Astrocyte of the cerebellum (primary cell): ENCODE measurements around the gene DKC1.

Source experiments
- DNase-seq: peaks from one replicate; pipeline ENCODE4 v3.0.0-alpha.2; 2011; ENCODE audit warnings: low read depth
- H3K4me3 ChIP-seq: 2 replicates; pipeline ENCODE4 v1.5.1; 2011; ENCODE audit warnings: mild to moderate bottlenecking, low read depth, low read length, moderate library complexity
- in situ Hi-C: cut with HindIII; loops from 2 replicates; pipeline ENCODE4 v1.10.0; 2017; ENCODE audit warnings: low sequenced_read_pairs
- TF ChIP-seq, protein P1 (sequence below): IDR thresholded peaks from 2 replicates; pipeline ENCODE4 v1.5.1; 2012; ENCODE audit warnings: low read length, low read depth, moderate library complexity, mild to moderate bottlenecking; ENCODE audit errors: missing control alignments

DKC1 gene

DNA sequence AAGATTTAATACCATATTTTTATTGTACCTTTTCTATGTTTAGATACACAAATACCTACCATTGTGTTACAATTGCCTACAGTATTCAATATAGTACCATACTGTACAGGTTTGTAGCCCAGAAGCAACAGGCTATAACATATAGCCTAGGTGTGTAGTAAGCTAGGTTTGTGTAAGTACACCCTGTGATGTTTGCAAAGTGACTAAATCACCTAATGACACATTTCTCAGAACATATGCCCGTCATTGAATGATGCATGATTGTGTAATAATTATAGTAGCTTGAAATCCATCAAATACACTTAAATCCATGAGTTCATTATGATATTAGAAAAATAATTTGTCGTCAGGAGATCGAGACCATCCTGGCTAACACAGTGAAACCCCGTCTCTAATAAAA, 42.6 kb upstream of the DKC1 start:
- TF ChIP-seq, protein P1, sequence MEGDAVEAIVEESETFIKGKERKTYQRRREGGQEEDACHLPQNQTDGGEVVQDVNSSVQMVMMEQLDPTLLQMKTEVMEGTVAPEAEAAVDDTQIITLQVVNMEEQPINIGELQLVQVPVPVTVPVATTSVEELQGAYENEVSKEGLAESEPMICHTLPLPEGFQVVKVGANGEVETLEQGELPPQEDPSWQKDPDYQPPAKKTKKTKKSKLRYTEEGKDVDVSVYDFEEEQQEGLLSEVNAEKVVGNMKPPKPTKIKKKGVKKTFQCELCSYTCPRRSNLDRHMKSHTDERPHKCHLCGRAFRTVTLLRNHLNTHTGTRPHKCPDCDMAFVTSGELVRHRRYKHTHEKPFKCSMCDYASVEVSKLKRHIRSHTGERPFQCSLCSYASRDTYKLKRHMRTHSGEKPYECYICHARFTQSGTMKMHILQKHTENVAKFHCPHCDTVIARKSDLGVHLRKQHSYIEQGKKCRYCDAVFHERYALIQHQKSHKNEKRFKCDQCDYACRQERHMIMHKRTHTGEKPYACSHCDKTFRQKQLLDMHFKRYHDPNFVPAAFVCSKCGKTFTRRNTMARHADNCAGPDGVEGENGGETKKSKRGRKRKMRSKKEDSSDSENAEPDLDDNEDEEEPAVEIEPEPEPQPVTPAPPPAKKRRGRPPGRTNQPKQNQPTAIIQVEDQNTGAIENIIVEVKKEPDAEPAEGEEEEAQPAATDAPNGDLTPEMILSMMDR: no peak
- no peak for DNase-seq
- H3K4me3 ChIP-seq: no peak overlapping the region
- in situ Hi-C loops: no loop called here

DNA sequence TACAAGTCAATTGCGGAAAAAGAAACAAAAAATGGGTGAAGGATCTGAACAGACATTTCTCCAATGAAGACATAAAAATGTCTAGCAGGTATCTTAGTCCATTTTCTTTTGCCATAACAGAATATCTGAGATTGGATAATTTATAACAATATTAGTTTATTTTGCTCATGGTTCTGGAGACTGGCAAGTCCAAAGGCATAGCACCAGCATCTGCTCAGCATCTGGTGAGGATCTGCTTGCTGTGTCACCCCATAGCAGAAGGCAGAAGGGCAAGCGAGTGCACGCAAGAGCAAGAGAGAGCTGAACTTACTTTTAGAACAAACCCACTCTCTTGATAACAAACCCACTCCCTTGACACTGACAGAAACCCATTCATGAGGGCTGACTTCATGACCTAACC, 41.5 kb upstream of the DKC1 start:
- no peak overlapping the region for H3K4me3 ChIP-seq
- in situ Hi-C loops: no loop called here
- DNase-seq: no peak
- TF ChIP-seq, protein P1: no peak

DNA sequence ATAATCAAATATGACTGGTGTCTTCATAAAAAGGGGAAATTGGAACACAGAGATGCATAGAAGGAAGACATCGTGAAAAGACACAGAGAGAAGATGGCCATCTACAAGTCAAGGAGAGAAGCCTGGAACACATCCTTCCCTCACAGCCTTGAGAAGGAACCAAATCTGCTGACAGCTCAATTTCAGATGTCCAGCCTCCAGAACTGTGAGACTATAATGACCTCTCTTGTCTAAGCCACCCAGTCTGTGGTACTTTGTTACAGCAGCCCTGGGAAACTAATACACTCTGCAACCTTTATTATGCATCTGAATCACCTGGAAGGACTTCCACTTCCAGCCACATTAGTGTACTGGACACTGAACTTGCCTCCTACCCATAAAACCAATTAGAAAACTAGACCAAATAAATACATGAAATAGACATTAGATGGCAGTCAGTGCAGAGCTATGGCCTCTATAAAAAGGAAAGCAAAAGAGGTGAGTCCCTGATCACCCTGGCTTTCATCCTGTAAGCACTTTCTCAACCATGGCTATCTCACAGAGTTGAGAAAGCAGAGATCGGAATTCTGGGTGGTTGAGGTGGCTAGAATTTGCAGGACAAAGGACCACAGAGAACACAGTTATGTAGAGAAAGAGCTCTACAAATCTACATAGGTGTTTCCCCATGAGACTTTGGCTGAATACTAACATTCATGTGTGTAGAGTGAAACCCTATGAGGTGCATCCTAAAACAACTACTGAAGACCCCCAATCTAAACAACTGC, 37.5 kb upstream of the DKC1 start:
- in situ Hi-C loops: no loop called here

DNA sequence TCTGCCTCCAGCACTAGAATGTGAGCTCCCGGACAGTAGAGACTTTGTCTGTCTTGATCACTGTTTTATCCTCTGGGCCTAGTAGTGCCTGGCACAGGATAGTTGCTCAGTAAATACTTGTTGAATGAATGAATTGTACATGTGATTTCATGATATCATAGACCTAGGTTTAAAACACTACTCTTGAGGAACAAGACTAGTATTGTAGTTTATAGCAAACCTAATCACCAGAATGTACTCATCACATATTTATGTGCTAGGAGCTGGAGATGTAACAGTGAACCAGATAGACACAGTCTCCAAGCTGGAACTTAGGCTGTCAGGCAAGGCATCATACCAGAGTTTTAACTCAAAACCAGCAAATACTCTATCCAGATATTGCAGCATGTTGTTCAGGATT, 35.2 kb upstream of the DKC1 start:
- no peak for DNase-seq
- H3K4me3 ChIP-seq: no peak overlapping the region
- in situ Hi-C loops: no loop called here
- TF ChIP-seq, protein P1: no peak

More for the DNA sequence above, 37.5 kb upstream of the DKC1 start:
- TF ChIP-seq, protein P1: no peak
- no peak overlapping the region for H3K4me3 ChIP-seq
- DNase-seq: no peak

DNA sequence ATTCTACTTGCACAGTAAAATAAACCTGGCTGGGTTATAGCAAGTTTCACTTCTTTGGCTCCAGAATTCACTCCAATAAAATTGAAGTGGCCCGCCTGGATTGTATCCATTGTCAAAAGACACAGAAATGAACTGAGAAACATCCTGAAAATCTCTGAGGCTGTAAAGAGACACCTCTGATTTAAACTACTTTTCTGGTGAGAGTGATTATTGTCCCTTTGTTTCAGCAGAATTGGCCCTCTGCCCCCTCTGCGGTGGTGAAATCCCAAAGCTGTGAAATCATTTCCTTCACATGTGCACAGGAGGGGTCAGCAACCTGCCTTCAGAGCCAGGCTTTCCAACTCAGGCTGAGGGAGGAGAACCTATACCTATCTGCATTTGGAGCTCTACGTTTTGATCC, 34.8 kb upstream of the DKC1 start:
- no peak for DNase-seq
- no peak overlapping the region for H3K4me3 ChIP-seq
- in situ Hi-C loops: no loop called here
- TF ChIP-seq, protein P1: no peak

DNA sequence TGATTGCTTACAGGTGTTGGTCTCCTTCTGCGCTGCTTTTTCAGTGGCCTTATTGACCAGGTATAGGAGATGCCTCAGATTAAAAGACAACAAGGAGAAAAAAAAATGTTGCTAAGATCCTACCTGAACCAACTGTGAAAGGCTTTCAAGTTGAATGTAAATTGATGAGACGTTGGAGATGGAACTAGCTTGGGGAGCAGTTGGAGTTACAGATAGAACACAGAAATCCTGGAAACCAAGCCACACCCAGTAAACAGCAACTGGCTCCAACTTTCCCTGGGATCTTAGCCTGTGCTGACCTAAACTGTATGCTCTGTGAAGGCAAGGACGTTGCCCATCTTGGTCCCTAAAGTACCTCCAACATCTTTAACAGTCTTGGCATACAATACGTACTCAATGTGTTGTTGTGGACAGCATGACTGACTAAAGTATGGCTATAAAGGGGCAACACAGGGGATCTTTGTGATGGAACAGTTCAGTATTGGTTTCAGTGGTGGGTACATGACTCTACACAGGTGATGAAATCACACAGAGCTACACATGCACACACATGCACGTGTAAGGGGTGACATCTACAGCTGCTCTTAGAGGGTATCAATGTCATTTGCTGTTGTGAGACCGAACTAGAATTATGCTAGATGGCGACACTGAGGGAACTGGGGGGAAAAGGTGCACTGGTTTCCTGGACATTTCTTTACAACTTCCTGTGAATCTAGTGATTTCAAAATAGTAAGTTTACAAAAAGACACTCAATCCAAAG, 34.1 kb upstream of the DKC1 start:
- DNase-seq: no peak
- H3K4me3 ChIP-seq: no peak overlapping the region
- in situ Hi-C loops: no loop called here
- TF ChIP-seq, protein P1: no peak
